ENCODE results near the gene IVD.

The IVD gene

DNA sequence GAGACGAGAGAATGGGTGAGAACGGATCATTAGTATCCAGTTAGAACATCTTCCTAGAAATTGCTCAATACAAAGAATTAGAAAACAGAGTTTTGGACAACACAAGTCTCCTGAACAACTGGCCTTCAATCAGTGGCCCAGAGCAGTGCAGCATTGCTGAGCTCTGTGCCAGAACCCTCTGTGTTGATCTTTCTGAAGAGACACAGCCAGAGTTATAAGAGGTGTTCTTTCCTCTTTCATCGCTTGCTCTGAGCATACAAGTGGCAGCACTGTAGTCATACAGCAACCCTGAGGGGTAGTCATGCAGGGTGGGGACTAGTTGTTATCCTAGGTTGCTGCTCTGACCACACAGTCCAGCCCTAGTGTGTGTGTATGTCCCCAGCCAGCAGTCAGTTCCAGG lies 19.1 kb upstream of the IVD start:
- H3K4me3 ChIP-seq (ENCODE audit: low read depth, low read length): no peak overlapping the region
- TF ChIP-seq, protein P1, sequence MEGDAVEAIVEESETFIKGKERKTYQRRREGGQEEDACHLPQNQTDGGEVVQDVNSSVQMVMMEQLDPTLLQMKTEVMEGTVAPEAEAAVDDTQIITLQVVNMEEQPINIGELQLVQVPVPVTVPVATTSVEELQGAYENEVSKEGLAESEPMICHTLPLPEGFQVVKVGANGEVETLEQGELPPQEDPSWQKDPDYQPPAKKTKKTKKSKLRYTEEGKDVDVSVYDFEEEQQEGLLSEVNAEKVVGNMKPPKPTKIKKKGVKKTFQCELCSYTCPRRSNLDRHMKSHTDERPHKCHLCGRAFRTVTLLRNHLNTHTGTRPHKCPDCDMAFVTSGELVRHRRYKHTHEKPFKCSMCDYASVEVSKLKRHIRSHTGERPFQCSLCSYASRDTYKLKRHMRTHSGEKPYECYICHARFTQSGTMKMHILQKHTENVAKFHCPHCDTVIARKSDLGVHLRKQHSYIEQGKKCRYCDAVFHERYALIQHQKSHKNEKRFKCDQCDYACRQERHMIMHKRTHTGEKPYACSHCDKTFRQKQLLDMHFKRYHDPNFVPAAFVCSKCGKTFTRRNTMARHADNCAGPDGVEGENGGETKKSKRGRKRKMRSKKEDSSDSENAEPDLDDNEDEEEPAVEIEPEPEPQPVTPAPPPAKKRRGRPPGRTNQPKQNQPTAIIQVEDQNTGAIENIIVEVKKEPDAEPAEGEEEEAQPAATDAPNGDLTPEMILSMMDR (IDR thresholded peaks at IDR 0.05; ENCODE audit: borderline replicate concordance, insufficient read depth, low read depth, low read length): no peak

DNA sequence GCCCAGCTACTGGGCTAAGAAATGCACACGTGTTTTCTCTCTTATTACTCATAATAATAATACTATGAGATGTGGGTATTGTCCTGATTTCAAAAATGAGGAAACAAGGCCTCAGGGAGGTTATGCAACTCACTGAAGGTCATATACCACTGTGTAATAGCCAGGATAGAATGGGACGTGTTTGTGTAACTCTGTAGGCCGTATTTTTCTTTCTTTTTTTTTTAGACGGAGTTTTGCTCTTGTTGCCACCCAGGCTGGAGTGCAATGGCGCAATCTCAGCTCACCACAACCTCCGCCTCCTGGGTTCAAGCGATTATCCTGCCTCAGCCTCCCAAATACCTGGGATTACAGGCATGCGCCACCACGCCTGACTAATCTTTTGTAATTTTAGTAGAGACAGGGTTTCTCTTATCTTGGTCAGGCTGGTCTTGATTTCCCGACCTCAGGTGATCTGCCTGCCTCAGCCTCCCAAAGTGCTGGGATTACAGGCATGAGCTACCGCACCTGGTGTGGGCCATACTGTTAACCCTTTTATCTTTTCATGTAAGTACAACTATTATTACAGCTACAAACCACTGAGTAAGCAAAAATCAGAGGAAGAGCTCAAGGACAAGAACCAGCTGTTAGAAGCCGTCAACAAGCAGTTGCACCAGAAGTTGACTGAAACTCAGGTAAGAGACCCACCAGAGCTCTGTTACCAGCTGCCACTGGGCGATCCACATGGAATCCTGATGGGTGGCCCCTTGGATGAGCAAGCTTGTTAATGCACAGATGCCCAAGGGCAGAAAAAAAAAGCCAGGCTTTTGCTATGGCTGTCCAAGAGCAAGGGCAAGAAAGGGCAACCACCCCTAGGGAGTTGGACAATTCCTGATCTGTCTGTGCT lies 16.4 kb upstream of the IVD start:
- TF ChIP-seq, protein P1 (IDR thresholded peaks at IDR 0.05; ENCODE audit: borderline replicate concordance, insufficient read depth, low read depth, low read length): no peak
- no peak overlapping the region for H3K4me3 ChIP-seq (ENCODE audit: low read depth, low read length)

GRCh38 chr15:40389824-40390595 lies 15.6 kb upstream of the IVD start:
- TF ChIP-seq, protein P1 (IDR thresholded peaks at IDR 0.05; ENCODE audit: borderline replicate concordance, insufficient read depth, low read depth, low read length): no peak
- H3K4me3 ChIP-seq (ENCODE audit: low read depth, low read length): no peak overlapping the region

DNA sequence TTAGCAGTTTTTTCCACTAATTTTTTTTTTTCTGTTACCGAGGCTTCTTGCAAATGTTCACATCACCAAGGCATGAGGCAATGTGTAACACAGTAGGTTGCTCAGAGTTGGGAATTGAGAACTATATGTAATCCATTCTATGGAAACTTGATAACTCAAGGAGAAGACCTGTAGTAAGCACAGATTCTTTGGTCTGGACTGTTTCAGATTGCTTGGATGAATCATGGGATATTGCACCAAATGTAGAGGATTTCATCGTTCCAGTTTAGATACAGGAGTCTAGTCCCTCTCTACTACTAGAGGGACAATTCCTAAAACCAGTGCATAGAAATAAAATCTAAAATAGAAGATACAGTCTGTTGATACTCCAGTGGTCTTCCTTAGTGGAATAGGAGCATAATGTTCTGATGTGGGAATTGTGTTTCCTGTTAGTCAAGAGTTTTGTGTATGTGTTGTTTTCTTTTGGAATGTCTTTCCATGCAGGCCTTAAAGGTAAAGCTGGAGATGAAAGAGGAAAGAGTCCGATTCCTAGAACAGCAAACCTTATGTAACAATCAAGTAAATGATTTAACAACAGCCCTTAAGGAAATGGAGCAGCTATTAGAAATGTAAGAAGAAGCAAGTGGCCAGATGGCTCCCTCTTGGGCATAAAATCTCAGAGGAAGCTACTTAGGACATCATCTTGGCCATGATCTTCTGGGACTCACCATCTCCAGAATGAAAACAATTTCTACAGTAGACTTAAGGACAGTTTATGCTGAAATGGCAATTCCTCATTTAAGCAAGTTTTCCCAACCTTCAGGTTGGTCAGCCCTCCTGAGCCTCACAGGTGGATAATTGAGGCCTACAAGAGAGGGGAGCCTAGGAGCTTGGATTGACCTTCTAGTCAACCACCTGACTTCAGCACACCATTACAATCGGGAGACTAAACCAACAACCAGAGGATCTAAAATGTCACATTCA lies 12.3 kb upstream of the IVD start:
- no peak overlapping the region for H3K4me3 ChIP-seq (ENCODE audit: low read depth, low read length)
- TF ChIP-seq, protein P1 (IDR thresholded peaks at IDR 0.05; ENCODE audit: borderline replicate concordance, insufficient read depth, low read depth, low read length): no peak

- no peak overlapping the region for H3K4me3 ChIP-seq (ENCODE audit: low read depth, low read length)
- TF ChIP-seq, protein P1 (IDR thresholded peaks at IDR 0.05; ENCODE audit: borderline replicate concordance, insufficient read depth, low read depth, low read length): no peak
Measured at GRCh38 chr15:40397688-40398412, 7.7 kb upstream of the IVD start.

GRCh38 chr15:40398413-40398873 lies 7.2 kb upstream of the IVD start:
- TF ChIP-seq, protein P1 (IDR thresholded peaks at IDR 0.05; ENCODE audit: borderline replicate concordance, insufficient read depth, low read depth, low read length): no peak
- H3K4me3 ChIP-seq (ENCODE audit: low read depth, low read length): no peak overlapping the region
